Measurements from ENCODE around the gene RFX8. TPM values are rescaled to one million over a fixed set of nuclear protein-coding genes. Genes with fewer than 3 reads are reported as not detected.
"Not testable (repeated sequence)": the region's sequence is repeated elsewhere in the genome, so short reads cannot be mapped to it uniquely, and the experiment has no call there.

Gene RFX8
- total RNA-seq, 1 donor from 2014 or later: 0.65 TPM

GRCh38 chr2:101356055-101356454 lies 118.9 kb downstream of the RFX8 start:
- H3K4me3 Mint-ChIP-seq: no peak overlapping the region
- H3K27ac Mint-ChIP-seq: no peak overlapping the region
- H3K27me3 Mint-ChIP-seq (ENCODE audit: low read depth): no peaks in the 10 kb centered on the region
- no peak for DNase-seq (ENCODE audit: low spot score in 2 of 2, unreplicated experiment in 2 of 2)
- H3K4me1 Mint-ChIP-seq: peaks cover 27% of the 10 kb centered on the region
- TF ChIP-seq, protein P1, sequence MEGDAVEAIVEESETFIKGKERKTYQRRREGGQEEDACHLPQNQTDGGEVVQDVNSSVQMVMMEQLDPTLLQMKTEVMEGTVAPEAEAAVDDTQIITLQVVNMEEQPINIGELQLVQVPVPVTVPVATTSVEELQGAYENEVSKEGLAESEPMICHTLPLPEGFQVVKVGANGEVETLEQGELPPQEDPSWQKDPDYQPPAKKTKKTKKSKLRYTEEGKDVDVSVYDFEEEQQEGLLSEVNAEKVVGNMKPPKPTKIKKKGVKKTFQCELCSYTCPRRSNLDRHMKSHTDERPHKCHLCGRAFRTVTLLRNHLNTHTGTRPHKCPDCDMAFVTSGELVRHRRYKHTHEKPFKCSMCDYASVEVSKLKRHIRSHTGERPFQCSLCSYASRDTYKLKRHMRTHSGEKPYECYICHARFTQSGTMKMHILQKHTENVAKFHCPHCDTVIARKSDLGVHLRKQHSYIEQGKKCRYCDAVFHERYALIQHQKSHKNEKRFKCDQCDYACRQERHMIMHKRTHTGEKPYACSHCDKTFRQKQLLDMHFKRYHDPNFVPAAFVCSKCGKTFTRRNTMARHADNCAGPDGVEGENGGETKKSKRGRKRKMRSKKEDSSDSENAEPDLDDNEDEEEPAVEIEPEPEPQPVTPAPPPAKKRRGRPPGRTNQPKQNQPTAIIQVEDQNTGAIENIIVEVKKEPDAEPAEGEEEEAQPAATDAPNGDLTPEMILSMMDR (IDR thresholded peaks at IDR 0.05; ENCODE audit: unreplicated experiment): no peak
- H3K9me3 Mint-ChIP-seq: no peaks in the 10 kb centered on the region
- H3K36me3 Mint-ChIP-seq: no peaks in the 10 kb centered on the region

DNA sequence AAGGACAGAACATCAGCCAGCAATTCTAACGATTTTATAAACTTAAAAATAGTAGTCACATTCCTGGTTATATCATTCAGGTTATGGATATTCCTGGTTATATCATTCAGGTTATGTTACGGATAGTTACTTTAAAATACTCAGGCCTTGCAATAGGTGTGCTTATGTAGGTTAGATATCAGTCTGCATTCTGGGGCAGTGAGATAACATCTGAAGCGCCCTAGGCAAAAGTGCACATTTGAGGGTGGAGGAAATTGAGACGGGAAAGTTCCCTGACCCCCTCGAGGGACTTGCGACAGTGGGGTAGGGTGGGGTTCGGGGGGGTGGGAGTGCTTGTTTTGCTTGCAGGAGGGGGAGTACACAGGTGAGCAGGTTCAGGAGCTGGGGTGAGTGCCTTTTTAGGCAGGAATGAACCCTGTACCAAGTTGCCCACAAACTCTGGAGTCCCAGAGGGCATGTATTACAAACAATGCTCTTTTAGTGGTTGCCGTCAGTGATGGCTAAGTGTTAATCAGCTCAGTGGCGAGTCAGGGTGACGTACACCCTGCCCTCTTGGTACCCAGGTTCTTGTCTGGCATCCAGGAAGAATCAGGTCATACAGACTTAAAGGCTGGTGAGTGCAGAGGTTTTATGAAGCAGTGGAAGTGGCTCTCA lies 119.4 kb downstream of the RFX8 start:
- H3K27ac Mint-ChIP-seq: no peak overlapping the region
- TF ChIP-seq, protein P1 (IDR thresholded peaks at IDR 0.05; ENCODE audit: unreplicated experiment): no peak
- no peaks in the 10 kb centered on the region for H3K9me3 Mint-ChIP-seq
- no peaks in the 10 kb centered on the region for H3K36me3 Mint-ChIP-seq
- H3K4me1 Mint-ChIP-seq: peaks cover 25% of the 10 kb centered on the region
- H3K4me3 Mint-ChIP-seq: no peak overlapping the region
- DNase-seq (ENCODE audit: low spot score in 2 of 2, unreplicated experiment in 2 of 2): no peak
- no peaks in the 10 kb centered on the region for H3K27me3 Mint-ChIP-seq (ENCODE audit: low read depth)

GRCh38 chr2:101354420-101355311 lies 120.2 kb downstream of the RFX8 start:
- Mint-ChIP-seq H3K27ac (no peak overlapping the region), H3K36me3 (no peaks in the 10 kb centered on the region), H3K27me3 (ENCODE audit: low read depth) (no peaks in the 10 kb centered on the region), H3K4me1 (peaks cover 17% of the 10 kb centered on the region), H3K4me3 (no peak overlapping the region), H3K9me3 (no peaks in the 10 kb centered on the region)
- no peak for DNase-seq (ENCODE audit: low spot score in 2 of 2, unreplicated experiment in 2 of 2)
- TF ChIP-seq, protein P1 (IDR thresholded peaks at IDR 0.05; ENCODE audit: unreplicated experiment): no peak

DNA sequence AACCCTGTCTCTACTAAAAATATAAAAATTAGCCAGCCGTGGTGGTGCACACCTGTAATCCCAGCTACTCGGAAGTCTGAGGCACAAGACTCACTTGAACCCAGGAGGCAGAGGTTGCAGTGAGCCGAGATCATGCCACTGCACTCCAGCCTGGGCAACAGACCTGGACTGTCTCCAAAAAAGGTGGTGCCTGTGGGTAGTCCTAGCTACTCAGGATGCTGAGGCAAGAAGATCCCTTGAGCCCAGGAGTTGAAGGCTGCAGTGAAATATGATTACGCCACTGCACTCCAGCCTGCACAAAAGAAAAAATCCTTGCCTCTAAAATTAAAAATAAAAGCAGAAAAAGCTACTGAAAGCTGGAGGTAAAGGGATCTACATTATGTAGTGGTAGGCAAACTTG lies 122.3 kb downstream of the RFX8 start:
- H3K4me3 Mint-ChIP-seq; H3K27me3 Mint-ChIP-seq (ENCODE audit: low read depth); H3K27ac Mint-ChIP-seq; H3K36me3 Mint-ChIP-seq; DNase-seq (ENCODE audit: low spot score in 2 of 2, unreplicated experiment in 2 of 2); H3K9me3 Mint-ChIP-seq: not testable (repeated sequence)
- peaks cover 11% of the 10 kb centered on the region for H3K4me1 Mint-ChIP-seq

GRCh38 chr2:101351207-101351606 lies 123.7 kb downstream of the RFX8 start:
- Mint-ChIP-seq H3K4me3 (no peak overlapping the region), H3K36me3 (no peaks in the 10 kb centered on the region), H3K9me3 (no peaks in the 10 kb centered on the region), H3K27me3 (ENCODE audit: low read depth) (no peaks in the 10 kb centered on the region), H3K4me1 (peaks cover 6% of the 10 kb centered on the region), H3K27ac (no peak overlapping the region)
- no peak for DNase-seq (ENCODE audit: low spot score in 2 of 2, unreplicated experiment in 2 of 2)
- TF ChIP-seq, protein P1 (IDR thresholded peaks at IDR 0.05; ENCODE audit: unreplicated experiment): no peak

Measured in mesothelial cell of epicardium (in vitro differentiated cells).